ENCODE data around the gene OR2D3.
"Not testable (repeated sequence)": the region's sequence is repeated elsewhere in the genome, so short reads cannot be mapped to it uniquely, and the experiment has no call there.

Gene OR2D3, protein sequence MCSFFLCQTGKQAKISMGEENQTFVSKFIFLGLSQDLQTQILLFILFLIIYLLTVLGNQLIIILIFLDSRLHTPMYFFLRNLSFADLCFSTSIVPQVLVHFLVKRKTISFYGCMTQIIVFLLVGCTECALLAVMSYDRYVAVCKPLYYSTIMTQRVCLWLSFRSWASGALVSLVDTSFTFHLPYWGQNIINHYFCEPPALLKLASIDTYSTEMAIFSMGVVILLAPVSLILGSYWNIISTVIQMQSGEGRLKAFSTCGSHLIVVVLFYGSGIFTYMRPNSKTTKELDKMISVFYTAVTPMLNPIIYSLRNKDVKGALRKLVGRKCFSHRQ

DNA sequence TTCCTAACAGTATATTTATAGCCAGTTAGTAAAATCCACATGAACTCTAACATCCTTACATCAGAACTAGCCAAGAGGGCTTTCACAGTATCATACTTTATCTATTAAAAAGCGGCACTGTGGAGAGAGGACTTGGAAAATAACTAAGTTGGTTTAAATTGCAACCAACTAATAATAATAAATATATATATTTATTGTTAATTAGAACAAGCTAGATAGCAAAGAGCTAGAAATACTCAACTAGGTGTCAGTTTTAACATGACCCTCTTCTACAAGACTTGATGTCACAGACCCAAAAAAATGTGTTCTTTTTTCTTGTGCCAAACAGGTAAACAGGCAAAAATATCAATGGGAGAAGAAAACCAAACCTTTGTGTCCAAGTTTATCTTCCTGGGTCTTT is at the start of gene OR2D3:
Gene OR2D3, plus strand, starts transcription at position 301 of the 400 bp plus-strand sequence. Its CDS starts 0 bp downstream, at position 301.
- Histone ChIP-seq H3K9ac (ENCODE audit: low read depth, low read length) (no peak within 1 kb of the TSS), H3K9me3 (ENCODE audit: control insufficient read depth, insufficient read depth, low read length) (no peaks in the 10 kb centered on the region; the same call in 1 of the 2 replicates), H3K36me3 (ENCODE audit: insufficient read depth, low read length) (no peaks in the 10 kb centered on the region), H3K4me1 (ENCODE audit: insufficient read depth, low read length) (no peaks in the 10 kb centered on the region)

DNA sequence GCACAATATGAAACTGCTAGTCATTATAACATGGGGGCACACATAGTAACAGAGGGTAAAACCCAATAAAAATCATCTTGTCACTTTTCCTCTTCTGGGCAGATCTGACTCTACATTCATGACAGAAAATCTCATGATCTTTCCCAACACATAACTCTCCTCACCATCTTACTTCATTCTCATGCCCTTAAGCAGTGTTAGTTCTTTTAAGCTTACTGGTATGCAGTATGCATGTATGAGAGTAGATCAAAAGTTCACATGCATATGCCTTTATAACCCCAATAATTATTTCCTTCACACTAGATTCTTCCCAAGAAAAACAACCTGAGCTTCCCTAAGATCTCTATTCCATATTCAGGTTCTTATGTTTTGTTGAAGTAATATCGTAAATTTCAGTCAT is 49.5 kb upstream of the OR2D3 start:
- H3K9me3 ChIP-seq (ENCODE audit: control insufficient read depth, insufficient read depth, low read length) = no peaks in the 10 kb centered on the region
- no peaks in the 10 kb centered on the region for H3K36me3 ChIP-seq (ENCODE audit: insufficient read depth, low read length)
- no peak overlapping the region for H3K9ac ChIP-seq (ENCODE audit: low read depth, low read length)
- H3K4me1 ChIP-seq (ENCODE audit: insufficient read depth, low read length) = no peaks in the 10 kb centered on the region

DNA sequence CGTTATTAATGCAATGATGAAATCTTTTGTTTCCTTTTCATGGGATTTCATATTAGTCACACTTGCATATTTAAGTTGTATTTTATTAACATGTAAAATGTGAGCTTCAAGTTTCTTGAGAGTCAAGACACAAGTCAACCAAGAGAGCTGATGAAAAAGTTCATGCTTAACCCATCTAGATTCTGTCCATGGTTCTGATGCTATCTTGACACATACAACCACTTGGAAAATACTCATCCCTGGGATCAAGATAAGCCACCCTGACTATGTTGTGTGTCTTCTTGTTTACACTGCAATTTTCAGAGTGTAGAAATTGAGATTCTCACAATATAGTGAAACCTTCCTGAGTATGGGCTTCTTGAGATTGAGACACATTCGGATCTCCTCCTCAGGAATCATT is 45.0 kb upstream of the OR2D3 start:
- Histone ChIP-seq H3K4me1 (ENCODE audit: insufficient read depth, low read length) (no peaks in the 10 kb centered on the region), H3K9ac (ENCODE audit: low read depth, low read length) (no peak overlapping the region), H3K36me3 (ENCODE audit: insufficient read depth, low read length) (no peaks in the 10 kb centered on the region), H3K9me3 (ENCODE audit: control insufficient read depth, insufficient read depth, low read length) (no peaks in the 10 kb centered on the region)

DNA sequence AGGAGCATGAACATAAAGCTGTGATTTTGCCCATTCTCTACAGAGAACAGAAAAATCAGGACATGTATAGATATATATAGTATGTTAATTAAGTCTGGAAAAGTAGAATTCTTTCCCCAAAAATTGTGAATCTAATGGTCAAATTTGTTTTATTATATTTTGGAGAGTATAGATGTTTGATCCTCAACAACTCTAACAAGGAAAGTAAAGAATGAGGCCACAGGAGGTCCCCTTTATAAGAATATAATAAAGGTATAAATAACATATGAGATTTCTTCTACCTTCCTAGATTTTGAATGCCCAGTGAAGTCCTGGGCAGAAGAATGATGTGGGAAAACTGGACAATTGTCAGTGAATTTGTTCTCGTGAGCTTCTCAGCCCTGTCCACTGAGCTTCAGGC is 44.5 kb upstream of the OR2D3 start, which contains the start of gene OR10A4:
Gene OR10A4, plus strand, starts transcription at position 301 of the 400 bp plus-strand sequence. Its CDS starts 23 bp downstream, at position 324.
- Histone ChIP-seq H3K36me3 (ENCODE audit: insufficient read depth, low read length) (no peaks in the 10 kb centered on the region), H3K9ac (ENCODE audit: low read depth, low read length) (no peak within 1 kb of the TSS), H3K9me3 (ENCODE audit: control insufficient read depth, insufficient read depth, low read length) (no peaks in the 10 kb centered on the region), H3K4me1 (ENCODE audit: insufficient read depth, low read length) (no peaks in the 10 kb centered on the region)

DNA sequence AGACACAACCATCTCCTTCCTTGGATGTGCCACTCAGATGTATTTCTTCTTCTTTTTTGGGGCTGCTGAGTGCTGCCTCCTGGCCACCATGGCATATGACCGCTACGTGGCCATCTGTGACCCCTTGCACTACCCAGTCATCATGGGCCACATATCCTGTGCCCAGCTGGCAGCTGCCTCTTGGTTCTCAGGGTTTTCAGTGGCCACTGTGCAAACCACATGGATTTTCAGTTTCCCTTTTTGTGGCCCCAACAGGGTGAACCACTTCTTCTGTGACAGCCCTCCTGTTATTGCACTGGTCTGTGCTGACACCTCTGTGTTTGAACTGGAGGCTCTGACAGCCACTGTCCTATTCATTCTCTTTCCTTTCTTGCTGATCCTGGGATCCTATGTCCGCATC is 43.9 kb upstream of the OR2D3 start:
- Histone ChIP-seq H3K36me3 (ENCODE audit: insufficient read depth, low read length) (no peaks in the 10 kb centered on the region), H3K9ac (ENCODE audit: low read depth, low read length) (no peak overlapping the region), H3K4me1 (ENCODE audit: insufficient read depth, low read length) (no peaks in the 10 kb centered on the region), H3K9me3 (ENCODE audit: control insufficient read depth, insufficient read depth, low read length) (no peaks in the 10 kb centered on the region)

DNA sequence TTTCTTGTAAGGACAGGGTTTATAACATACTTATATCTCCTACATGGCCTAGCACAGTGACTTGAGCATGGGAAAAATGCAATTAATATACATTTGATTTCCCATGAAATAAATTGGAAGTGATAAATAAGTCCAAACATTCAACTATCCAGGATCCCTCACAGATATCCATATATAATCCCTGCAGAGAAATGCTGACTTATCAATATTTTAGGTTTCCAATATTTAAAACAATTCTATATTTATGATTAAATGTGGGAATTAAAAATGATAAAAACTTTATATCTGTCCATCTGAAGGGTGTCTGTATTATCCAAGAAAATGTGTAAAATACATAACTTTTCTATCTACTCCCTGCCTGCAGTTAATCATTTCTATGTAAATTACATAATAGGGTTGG is 38.1 kb upstream of the OR2D3 start:
- H3K4me1 ChIP-seq (ENCODE audit: insufficient read depth, low read length) = peaks cover 7% of the 10 kb centered on the region; the same call in 1 of the 2 replicates
- no peaks in the 10 kb centered on the region for H3K36me3 ChIP-seq (ENCODE audit: insufficient read depth, low read length)
- no peaks in the 10 kb centered on the region for H3K9me3 ChIP-seq (ENCODE audit: control insufficient read depth, insufficient read depth, low read length)
- no peak overlapping the region for H3K9ac ChIP-seq (ENCODE audit: low read depth, low read length)

DNA sequence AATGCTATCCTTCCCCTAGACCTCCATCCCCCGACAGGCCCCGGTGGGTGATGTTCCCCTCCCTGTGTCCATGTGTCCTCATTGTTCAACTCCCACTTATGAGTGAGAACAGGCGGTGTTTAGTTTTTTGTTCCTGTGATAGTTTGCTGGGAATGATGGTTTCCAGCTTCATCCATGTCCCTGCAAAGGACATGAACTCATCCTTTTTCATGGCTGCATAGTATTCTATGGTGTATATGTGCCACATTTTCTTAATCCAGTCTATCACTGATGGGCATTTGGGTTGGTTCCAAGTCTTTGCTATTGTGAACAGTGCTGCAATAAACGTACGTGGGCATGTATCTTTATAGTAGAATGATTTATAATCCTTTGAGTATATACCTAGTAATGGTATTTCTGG is 33.1 kb upstream of the OR2D3 start:
- H3K9me3 ChIP-seq (ENCODE audit: control insufficient read depth, insufficient read depth, low read length); H3K9ac ChIP-seq (ENCODE audit: low read depth, low read length); H3K36me3 ChIP-seq (ENCODE audit: insufficient read depth, low read length); H3K4me1 ChIP-seq (ENCODE audit: insufficient read depth, low read length): not testable (repeated sequence)

DNA sequence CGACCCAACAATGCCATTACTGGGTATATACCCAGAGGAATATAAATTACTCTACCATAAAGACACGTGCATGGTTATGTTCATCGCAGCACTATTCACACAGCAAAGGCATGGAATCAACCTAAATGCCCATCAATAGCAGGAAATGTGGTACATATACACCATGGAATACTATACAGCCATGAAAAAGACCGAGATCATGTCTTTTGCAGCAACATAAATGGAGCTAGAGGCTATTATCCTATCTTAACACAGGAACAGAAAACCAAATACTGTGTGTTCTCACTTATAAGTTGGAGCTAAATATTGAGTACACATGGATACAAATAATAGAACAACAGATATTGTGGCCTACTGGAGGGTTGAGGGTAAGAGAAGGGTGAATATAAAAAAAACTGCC is 32.0 kb upstream of the OR2D3 start:
- no peak overlapping the region for H3K9ac ChIP-seq (ENCODE audit: low read depth, low read length)
- peaks cover 3% of the 10 kb centered on the region; the same call in 1 of the 2 replicates for H3K4me1 ChIP-seq (ENCODE audit: insufficient read depth, low read length)
- H3K9me3 ChIP-seq (ENCODE audit: control insufficient read depth, insufficient read depth, low read length) = no peaks in the 10 kb centered on the region
- no peaks in the 10 kb centered on the region for H3K36me3 ChIP-seq (ENCODE audit: insufficient read depth, low read length)

DNA sequence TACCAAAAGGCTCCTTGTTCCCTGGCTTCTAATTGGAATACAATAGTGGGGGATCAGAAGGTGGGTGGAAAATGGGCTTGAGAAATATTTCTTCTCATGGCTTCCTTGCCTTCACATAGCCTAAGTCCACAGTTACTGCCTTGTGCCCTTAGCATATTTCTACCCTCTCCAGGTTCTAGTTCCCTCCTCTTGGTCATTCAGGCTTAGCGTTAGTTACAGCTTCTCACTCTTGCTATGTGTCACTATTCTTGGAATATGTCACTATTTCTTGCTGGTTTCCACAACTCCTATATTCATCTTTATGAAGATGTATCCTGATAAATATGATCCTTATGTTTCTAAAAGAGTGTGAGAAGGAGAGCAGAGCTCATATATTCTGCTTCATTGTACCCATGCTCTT is 31.0 kb upstream of the OR2D3 start:
- no peaks in the 10 kb centered on the region for H3K36me3 ChIP-seq (ENCODE audit: insufficient read depth, low read length)
- H3K9ac ChIP-seq (ENCODE audit: low read depth, low read length) = no peak overlapping the region
- H3K4me1 ChIP-seq (ENCODE audit: insufficient read depth, low read length) = no peaks in the 10 kb centered on the region

DNA sequence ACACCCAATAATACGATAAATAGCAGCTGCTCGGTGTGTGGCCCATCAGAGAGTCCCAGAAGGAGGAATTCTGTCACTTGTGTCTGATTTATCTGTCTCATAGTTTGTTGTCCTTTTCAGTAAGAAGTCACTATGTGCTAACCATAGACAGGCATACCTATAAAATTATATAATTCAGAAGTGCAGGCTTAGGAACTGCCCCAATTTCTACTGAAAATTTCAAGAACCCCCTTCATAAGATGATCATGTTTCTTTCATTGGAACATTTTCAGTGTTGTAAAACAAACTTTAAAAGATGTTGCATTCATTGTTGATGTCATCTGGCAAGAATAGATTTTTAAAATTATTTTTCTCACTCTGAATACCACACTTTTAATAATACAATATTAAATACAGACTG is 28.4 kb upstream of the OR2D3 start, which contains the start of gene OR2D2:
Gene OR2D2, minus strand, starts transcription at position 101 of the 400 bp plus-strand sequence. Its CDS starts 0 bp downstream, at position 101.
- Histone ChIP-seq H3K9me3 (ENCODE audit: control insufficient read depth, insufficient read depth, low read length) (no peaks in the 10 kb centered on the region), H3K36me3 (ENCODE audit: insufficient read depth, low read length) (no peaks in the 10 kb centered on the region), H3K9ac (ENCODE audit: low read depth, low read length) (no peak within 1 kb of the TSS), H3K4me1 (ENCODE audit: insufficient read depth, low read length) (no peaks in the 10 kb centered on the region)

More for the DNA sequence above, 31.0 kb upstream of the OR2D3 start:
- H3K9me3 ChIP-seq (ENCODE audit: control insufficient read depth, insufficient read depth, low read length) = no peaks in the 10 kb centered on the region

DNA sequence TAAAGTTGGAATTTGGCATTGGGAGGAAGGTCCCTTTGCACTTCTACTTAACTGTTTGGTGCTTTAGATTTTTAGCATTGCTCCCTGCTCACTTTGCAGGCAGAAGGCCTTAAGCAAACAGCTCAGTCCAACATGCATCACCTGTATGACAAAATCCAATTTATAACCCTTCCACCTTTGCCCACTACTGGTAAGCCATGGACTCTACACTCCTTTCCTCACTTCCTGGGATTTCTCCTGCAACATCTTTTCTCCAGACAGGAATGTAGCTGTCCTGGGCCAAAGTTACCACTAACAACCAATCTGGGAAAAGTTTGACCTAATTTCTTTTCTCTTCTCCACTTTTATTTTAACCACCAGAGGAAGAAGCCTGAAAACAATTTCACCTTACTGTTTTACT is 26.7 kb upstream of the OR2D3 start:
- H3K9ac ChIP-seq (ENCODE audit: low read depth, low read length) = no peak overlapping the region
- no peaks in the 10 kb centered on the region for H3K4me1 ChIP-seq (ENCODE audit: insufficient read depth, low read length)
- no peaks in the 10 kb centered on the region for H3K9me3 ChIP-seq (ENCODE audit: control insufficient read depth, insufficient read depth, low read length)
- no peaks in the 10 kb centered on the region for H3K36me3 ChIP-seq (ENCODE audit: insufficient read depth, low read length)

DNA sequence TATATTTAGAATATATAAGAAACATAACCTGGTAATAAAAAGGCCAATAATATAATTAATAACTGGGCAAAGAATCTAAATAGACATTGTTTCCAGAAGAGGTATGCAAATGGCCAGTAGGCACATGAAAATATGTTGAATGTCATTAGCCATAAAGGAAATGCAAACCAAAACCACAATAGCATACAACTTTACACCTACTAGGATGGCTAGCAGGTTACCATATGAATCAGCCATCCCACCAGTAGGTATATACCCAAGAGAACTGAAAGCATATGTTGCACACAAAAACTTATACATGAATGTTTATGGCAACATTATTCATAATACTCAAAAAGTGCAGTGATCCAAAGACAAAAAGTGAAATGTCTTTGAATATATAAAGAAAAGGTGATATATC is 25.8 kb upstream of the OR2D3 start:
- no peaks in the 10 kb centered on the region for H3K36me3 ChIP-seq (ENCODE audit: insufficient read depth, low read length)
- no peak overlapping the region for H3K9ac ChIP-seq (ENCODE audit: low read depth, low read length)
- no peaks in the 10 kb centered on the region for H3K4me1 ChIP-seq (ENCODE audit: insufficient read depth, low read length)
- no peaks in the 10 kb centered on the region for H3K9me3 ChIP-seq (ENCODE audit: control insufficient read depth, insufficient read depth, low read length)

DNA sequence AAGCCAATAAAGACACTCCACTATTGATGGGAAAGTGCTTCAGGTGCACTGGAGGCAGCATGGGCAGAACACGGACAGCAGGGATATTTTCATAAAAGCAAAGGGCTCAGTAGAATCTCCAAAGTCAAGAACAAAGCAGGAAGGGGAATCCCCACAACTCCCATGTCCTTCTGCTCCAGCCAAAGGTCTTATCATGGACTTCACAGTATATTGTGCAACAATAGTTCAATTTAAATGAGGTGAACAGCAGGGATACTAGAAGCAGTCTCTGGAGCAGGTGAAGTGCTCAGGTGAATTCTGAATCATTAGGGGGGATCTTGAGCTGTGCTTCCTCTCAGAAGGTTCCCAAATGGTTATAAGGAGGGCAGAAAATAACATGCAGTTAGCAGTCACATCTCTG is 21.9 kb upstream of the OR2D3 start:
- Histone ChIP-seq H3K9me3 (ENCODE audit: control insufficient read depth, insufficient read depth, low read length) (no peaks in the 10 kb centered on the region), H3K36me3 (ENCODE audit: insufficient read depth, low read length) (no peaks in the 10 kb centered on the region), H3K9ac (ENCODE audit: low read depth, low read length) (no peak overlapping the region), H3K4me1 (ENCODE audit: insufficient read depth, low read length) (no peaks in the 10 kb centered on the region)

DNA sequence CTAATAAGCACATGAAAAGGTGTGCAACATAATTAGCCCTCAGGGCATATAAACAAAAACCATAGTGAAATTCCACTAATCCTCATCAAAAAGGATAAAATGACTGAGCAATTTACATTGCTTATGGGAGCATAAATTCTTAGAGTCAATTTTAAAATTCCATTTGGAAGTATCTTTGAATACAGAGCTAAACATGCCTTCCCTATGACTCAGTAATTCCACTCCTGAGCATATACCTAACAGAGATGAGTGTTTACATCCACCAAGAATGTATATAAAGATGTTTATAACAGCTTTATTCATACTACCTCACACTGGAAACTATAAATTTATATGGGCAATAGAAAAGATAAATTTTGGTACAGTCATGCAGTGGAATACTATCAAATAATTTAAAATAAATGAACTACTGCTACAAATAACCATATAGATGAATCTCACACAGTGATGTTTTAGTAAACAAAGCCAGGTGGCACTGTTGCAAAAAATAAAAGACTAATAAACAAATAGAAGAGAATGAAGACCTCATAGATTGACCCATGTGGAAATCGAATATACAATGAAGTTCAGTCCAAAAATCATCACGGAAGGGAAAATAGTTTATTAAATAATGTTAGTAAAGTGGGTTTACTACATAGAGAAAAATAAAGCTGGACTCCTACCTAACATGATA is 20.3 kb upstream of the OR2D3 start:
- Histone ChIP-seq H3K9ac (ENCODE audit: low read depth, low read length) (no peak overlapping the region), H3K36me3 (ENCODE audit: insufficient read depth, low read length) (no peaks in the 10 kb centered on the region), H3K4me1 (ENCODE audit: insufficient read depth, low read length) (no peaks in the 10 kb centered on the region), H3K9me3 (ENCODE audit: control insufficient read depth, insufficient read depth, low read length) (no peaks in the 10 kb centered on the region)

DNA sequence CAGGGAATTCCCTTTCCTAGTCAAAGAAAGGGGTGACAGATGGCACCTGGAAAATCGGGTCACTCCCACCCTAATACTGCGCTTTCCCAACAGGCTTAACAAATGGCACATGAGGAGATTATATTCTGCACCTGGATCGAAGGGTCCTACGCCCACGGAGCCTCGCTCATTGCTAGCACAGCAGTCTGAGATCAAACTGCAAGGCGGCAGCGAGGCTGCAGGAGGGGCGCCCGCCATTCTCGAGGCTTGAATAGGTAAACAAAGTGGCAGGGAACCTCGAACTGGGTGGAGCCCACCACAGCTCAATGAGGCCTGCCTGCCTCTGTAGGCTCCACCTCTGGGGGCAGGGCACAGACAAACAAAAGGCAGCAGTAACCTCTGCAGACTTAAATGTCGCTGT is 16.0 kb upstream of the OR2D3 start:
- H3K4me1 ChIP-seq (ENCODE audit: insufficient read depth, low read length); H3K36me3 ChIP-seq (ENCODE audit: insufficient read depth, low read length); H3K9ac ChIP-seq (ENCODE audit: low read depth, low read length); H3K9me3 ChIP-seq (ENCODE audit: control insufficient read depth, insufficient read depth, low read length): not testable (repeated sequence)
